LNCaP clone FGC (cell line): ENCODE measurements around the gene COX7A1.
A peak's percentile ranks its signal among the peaks of the same experiment; 100 is the strongest.

ENCODE experiments used
- DNase-seq: peaks from one replicate; pipeline ENCODE4 v3.0.0-alpha.2; 2011; ENCODE audit warnings: low read depth
- H3K4me3 ChIP-seq: 2 replicates; pipeline ENCODE4 v1.5.1; 2011; ENCODE audit warnings: mild to moderate bottlenecking, low read depth, low read length, control low read depth
- TF ChIP-seq, protein P1 (sequence below): IDR thresholded peaks from 2 replicates; pipeline ENCODE4 v1.5.1; 2012; ENCODE audit warnings: mild to moderate bottlenecking; ENCODE audit not compliant: control insufficient read depth, insufficient read depth; ENCODE audit errors: extremely low read depth

The COX7A1 gene

DNA sequence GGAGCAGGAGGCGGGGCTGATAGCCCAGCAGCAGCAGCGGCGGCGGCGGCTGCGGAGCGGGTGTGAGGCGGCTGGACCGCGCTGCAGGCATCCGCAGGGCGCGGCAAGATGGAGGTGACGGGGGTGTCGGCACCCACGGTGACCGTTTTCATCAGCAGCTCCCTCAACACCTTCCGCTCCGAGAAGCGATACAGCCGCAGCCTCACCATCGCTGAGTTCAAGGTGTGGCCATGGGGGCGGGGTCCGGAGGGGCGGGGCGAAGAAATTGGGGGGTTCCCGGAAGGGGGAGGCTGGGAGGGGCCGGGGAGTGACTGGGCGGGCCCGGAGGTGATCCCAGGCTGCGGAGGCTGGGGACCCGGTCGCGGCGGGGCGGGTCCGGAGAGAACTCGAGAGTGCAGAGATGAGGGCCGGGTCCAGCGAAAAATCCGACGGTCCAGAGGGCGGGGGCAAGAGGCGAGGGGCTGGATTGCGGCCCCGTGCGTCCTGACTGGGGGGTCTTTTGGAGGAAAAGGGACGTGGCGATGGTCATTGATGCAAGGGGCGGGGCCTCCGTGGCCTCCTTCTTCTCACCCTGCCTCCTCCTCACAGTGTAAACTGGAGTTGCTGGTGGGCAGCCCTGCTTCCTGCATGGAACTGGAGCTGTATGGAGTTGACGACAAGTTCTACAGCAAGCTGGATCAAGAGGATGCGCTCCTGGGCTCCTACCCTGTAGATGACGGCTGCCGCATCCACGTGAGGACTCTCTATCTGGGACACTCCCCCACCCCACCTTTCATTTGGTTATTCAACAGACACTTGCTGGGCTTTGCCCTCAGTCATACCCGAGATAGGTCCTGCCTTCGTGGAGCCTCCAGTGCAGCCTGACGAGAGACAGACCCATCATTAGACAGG, 36.5 kb downstream of the COX7A1 start, which contains the start of gene TBCB:
TSS of gene TBCB (plus strand) at position 16 of the 891 bp plus-strand sequence. CDS start at position 109, 93 bp downstream.
- peak within 1 kb of the TSS; percentile 99 for H3K4me3 ChIP-seq
- TF ChIP-seq, protein P1, sequence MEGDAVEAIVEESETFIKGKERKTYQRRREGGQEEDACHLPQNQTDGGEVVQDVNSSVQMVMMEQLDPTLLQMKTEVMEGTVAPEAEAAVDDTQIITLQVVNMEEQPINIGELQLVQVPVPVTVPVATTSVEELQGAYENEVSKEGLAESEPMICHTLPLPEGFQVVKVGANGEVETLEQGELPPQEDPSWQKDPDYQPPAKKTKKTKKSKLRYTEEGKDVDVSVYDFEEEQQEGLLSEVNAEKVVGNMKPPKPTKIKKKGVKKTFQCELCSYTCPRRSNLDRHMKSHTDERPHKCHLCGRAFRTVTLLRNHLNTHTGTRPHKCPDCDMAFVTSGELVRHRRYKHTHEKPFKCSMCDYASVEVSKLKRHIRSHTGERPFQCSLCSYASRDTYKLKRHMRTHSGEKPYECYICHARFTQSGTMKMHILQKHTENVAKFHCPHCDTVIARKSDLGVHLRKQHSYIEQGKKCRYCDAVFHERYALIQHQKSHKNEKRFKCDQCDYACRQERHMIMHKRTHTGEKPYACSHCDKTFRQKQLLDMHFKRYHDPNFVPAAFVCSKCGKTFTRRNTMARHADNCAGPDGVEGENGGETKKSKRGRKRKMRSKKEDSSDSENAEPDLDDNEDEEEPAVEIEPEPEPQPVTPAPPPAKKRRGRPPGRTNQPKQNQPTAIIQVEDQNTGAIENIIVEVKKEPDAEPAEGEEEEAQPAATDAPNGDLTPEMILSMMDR = no peak
- DNase-seq = no peak

DNA sequence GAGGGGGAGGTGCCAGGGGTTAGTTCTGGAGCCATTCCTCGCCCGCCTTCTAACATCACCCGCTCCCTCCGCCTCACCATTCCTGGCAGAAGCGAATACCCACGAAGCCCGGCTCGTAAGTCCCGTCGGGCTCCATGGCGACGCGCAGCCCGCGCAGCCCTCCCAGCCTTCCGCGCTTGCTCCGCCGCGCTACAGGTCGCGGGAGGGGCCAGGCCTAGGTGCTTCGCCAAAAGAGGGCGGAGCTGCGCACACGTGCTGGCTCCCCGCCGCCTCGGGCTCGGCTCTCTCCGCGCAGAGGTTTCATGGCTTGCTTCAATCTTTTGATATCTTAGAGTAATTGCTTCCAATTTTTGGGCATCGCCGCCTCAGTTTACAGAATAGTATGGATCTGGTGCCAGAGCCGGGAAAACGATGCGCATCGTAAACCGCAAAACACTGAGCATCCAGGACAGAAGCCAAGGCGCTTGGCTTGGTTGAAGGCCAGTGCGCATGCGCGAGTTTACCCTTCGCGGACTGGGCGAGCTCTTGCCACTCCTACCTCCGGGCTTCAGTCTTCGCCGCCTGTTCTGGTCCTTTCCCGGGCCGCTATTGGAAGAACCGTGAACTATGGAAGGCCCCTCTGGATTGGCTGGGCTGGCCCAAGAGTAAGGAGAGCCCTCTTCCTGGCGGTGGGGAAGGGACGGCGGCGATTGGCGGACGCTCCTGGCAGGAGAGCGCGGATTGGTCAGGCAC, 37.4 kb downstream of the COX7A1 start, which contains the start of gene POLR2I:
TSS of gene POLR2I (minus strand) at position 155 of the 732 bp plus-strand sequence. CDS start at position 136, 19 bp downstream.
- peak; percentile 99 for DNase-seq
- TF ChIP-seq, protein P1 = no peak
- H3K4me3 ChIP-seq = peak within 1 kb of the TSS; percentile 99

DNA sequence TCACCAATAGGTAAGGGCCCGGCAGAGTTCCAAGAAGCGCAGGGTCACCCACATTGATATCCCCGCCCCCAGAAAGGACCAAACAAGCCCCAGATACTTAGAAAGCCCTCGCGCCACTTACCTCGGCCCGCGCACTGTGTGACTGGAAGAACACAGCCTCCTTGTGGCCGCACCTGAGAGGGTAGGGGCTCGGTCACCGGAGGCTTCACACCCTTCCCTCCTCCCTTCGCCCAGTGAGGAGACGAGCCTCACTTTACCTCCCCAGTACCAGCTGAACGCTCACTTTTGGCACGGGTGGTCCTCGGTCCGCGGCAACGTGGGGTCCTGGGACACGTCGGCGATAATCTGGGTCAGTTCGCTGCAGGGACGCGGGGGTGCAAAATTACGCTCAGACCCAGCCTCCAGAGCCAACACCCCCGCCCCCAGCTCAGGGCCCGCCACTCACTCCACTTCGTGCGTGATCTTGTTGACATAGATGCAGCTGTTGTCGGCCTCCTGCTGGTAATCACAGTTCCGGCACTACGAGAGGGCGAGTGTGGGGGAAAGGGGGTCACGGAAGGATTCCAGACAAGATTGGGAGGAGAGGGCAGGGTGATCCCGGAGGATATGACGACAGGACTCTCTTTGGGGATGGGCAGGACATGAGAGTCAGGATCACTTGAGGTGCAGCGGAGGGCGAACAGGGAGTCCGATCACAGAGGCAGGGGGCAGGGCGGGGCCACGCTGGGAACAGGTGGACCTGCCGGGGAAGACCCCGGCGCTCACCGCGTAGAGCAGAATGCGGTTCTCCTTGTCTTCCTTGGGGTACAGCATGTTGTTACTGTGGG, 38.1 kb downstream of the COX7A1 start:
- no peak for DNase-seq
- H3K4me3 ChIP-seq = peak overlapping the region; percentile 99
- TF ChIP-seq, protein P1 = peak; percentile 30

GRCh38 chr19:36113425-36113824, 38.8 kb downstream of the COX7A1 start:
- H3K4me3 ChIP-seq = peak overlapping the region; percentile 99
- TF ChIP-seq, protein P1 = no peak
- DNase-seq = no peak

DNA sequence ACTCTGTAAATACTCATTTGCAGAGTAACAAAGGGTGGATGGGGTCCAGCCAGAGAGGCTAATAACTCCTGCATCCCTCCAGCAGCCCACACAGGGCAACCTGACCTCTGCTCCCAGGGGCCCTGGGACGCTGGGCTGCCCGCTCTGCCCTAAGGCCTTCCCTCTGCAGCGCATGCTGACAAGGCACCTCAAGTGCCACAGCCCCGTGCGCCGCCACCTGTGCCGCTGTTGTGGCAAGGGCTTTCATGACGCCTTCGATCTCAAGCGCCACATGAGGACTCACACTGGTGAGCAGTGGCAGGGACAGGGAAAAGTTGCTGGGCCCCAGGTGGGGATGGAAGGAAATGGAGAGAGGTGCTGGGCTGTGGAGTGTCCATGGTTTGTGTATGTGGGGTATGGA, 39.6 kb downstream of the COX7A1 start:
- TF ChIP-seq, protein P1 = no peak
- no peak for DNase-seq
- H3K4me3 ChIP-seq = no peak overlapping the region

GRCh38 chr19:36111200-36111539, 41.1 kb downstream of the COX7A1 start:
- TF ChIP-seq, protein P1 = no peak
- no peak for DNase-seq
- no peak overlapping the region for H3K4me3 ChIP-seq
